AG09309 (cell line): ENCODE data around the gene PLK4.

Experiments
- DNase-seq: peaks from one replicate; pipeline ENCODE4 v3.0.0-alpha.2; 2010; ENCODE audit warnings: low read depth
- H3K4me3 ChIP-seq: 2 replicates; pipeline ENCODE4 v1.5.1; 2011; ENCODE audit warnings: mild to moderate bottlenecking, low read depth, low read length, moderate library complexity; ENCODE audit not compliant: control insufficient read depth
- TF ChIP-seq, protein P1 (sequence below): IDR thresholded peaks from 2 replicates; pipeline ENCODE4 v1.5.1; 2011; ENCODE audit warnings: mild to moderate bottlenecking, low read depth, low read length, inconsistent platforms; ENCODE audit not compliant: insufficient read depth, control insufficient read depth; ENCODE audit errors: missing control alignments

The PLK4 gene

GRCh38 chr4:127880763-127881562 lies at the start of gene PLK4:
PLK4 (plus strand) TSS chr4:127880893; CDS start chr4:127881135, 242 bp downstream.
- DNase-seq, result peak; percentile 61
- H3K4me3 ChIP-seq, result peak within 1 kb of the TSS; percentile 99
- TF ChIP-seq, protein P1, sequence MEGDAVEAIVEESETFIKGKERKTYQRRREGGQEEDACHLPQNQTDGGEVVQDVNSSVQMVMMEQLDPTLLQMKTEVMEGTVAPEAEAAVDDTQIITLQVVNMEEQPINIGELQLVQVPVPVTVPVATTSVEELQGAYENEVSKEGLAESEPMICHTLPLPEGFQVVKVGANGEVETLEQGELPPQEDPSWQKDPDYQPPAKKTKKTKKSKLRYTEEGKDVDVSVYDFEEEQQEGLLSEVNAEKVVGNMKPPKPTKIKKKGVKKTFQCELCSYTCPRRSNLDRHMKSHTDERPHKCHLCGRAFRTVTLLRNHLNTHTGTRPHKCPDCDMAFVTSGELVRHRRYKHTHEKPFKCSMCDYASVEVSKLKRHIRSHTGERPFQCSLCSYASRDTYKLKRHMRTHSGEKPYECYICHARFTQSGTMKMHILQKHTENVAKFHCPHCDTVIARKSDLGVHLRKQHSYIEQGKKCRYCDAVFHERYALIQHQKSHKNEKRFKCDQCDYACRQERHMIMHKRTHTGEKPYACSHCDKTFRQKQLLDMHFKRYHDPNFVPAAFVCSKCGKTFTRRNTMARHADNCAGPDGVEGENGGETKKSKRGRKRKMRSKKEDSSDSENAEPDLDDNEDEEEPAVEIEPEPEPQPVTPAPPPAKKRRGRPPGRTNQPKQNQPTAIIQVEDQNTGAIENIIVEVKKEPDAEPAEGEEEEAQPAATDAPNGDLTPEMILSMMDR, result no peak

- TF ChIP-seq, protein P1, result no peak
- DNase-seq, result no peak
- H3K4me3 ChIP-seq, result no peak overlapping the region
These were observed 48.1 kb upstream of the PLK4 start for GRCh38 chr4:127832585-127832984.

DNA sequence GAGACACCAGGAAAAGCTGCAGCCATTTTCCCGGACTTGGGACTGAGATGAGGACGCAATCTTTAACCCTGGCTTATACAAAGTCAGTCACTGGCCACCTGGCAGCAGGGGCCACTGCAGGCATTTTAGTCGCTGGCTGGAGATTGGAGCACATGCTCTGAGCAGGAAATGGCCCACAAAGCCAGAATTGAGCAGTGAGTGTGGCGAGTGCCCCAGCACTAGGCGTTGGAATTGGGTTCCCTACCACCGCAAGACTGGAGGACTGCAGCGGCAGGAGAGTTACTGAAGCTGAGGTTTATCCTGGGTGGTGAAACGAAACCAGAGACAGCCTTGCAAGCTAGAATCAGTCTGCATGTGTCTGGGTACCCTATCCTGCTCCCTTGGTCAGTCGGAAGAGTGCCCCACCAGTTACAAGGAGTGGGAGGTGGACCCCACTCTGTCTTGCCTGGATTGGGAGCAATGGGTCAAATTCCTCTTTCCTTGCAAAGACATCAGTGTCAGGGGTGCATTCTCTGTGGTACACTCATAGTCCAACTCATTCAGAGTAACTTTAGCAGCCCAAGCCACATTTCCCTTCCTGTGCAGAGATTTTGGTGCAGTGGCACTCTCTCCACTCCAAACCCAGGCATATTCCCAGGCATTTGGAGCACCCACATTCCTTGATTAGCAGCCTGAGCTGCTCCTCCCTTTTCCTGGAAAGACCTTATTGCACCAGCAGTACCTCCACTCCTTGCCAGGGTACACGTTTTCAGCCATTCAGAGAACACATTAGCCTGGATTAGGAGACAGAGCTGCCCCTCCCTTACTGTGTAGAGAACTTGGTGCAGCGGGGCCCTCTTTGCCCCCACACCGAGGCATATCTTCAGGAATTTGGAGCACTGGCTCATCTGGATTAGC lies 36.7 kb upstream of the PLK4 start:
- no peak overlapping the region for H3K4me3 ChIP-seq
- DNase-seq, result no peak
- TF ChIP-seq, protein P1, result no peak

DNA sequence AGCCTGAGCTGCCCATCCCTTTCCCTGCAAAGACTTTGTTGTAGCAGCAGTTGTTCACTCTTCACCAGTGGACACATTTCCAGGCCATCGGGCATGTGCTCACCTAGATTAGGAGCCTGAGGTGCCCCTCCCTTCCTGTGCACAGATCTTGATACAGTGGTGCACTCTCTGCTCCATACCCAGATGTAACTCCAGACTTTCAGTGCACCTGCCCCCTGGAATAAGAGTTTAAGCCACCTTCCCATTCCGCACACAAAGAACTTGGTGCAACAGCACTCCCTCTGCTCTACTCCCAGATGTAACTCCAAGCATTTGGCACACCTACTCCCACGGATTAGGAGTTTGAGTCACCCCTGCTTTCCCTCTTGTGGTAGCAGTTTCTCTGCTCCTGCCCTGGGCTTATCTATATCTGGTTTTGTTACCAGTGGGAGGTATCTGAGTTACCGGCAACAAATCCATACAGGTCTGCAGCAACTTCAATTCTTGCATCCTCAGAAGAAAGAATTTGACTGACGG lies 36.0 kb upstream of the PLK4 start:
- no peak for DNase-seq
- H3K4me3 ChIP-seq, result no peak overlapping the region
- TF ChIP-seq, protein P1, result no peak

DNA sequence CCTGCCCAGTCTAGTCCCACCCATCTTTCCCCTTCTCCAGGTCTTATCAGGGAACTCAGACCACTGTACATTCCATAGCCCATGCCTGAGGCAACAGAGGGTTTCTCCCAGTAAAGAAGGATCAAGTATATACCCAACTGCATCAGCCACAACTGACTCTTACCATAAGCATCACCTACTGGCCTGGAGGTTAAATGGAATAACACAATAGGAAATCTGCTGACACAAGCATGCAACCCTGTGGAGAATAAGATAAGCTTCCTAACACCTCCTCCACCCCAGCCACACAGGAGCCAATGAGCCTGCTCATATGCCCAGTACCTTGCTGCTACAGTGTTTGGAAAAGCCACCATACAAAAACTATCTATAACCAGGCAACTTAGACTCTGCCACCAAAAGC lies 34.6 kb upstream of the PLK4 start:
- H3K4me3 ChIP-seq, result no peak overlapping the region
- no peak for DNase-seq
- TF ChIP-seq, protein P1, result no peak

DNA sequence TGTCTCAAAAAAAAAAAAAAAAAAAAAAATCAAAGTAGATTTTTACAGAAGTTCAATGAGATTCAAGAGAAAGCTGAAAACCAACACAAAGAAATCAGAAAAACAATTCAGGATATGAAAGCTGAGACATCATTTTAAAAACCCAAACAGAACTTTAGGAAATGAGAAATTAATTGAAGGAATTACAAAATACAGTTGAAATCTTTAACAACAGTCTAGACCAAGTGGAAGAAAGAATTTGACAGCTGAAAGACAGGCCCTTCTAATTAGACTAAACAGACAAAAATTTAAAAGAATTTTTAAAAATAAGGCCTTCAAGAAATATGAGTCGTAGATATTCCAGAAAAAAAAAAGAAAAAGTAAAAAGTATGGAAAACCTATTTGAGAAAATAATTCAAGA lies 33.9 kb upstream of the PLK4 start:
- no peak overlapping the region for H3K4me3 ChIP-seq
- TF ChIP-seq, protein P1, result no peak
- DNase-seq, result no peak
